HG03108 (cell line): ENCODE measurements around the gene TSPAN5.

Experiments used
- ATAC-seq: cut with Tn5 transposase; IDR thresholded peaks from one replicate; pipeline ENCODE4 v1.9.1; 2021; ENCODE audit warnings: moderate library complexity; ENCODE audit not compliant: unreplicated experiment

The TSPAN5 gene

GRCh38 chr4:98620087-98620784, 38.2 kb downstream of the TSPAN5 start:
- no peak for ATAC-seq

GRCh38 chr4:98619180-98619579, 39.2 kb downstream of the TSPAN5 start:
- ATAC-seq: no peak

GRCh38 chr4:98618680-98619079, 39.7 kb downstream of the TSPAN5 start:
- ATAC-seq: no peak

- no peak for ATAC-seq
Observed at GRCh38 chr4:98617358-98618047, 40.9 kb downstream of the TSPAN5 start.

- no peak for ATAC-seq
Observed at GRCh38 chr4:98615991-98616390, 42.4 kb downstream of the TSPAN5 start.

- ATAC-seq: no peak
Observed at GRCh38 chr4:98614662-98615061, 43.7 kb downstream of the TSPAN5 start.

- ATAC-seq: no peak
Observed at GRCh38 chr4:98614094-98614493, 44.3 kb downstream of the TSPAN5 start.

GRCh38 chr4:98613453-98614075, 44.8 kb downstream of the TSPAN5 start:
- no peak for ATAC-seq

- no peak for ATAC-seq
Observed at GRCh38 chr4:98612318-98613250, 45.8 kb downstream of the TSPAN5 start.

- no peak for ATAC-seq
Observed at GRCh38 chr4:98611677-98612317, 46.6 kb downstream of the TSPAN5 start.

GRCh38 chr4:98610926-98611676, 47.3 kb downstream of the TSPAN5 start:
- no peak for ATAC-seq

- ATAC-seq: no peak
Observed at GRCh38 chr4:98610431-98610830, 48.0 kb downstream of the TSPAN5 start.

- ATAC-seq: no peak
Observed at GRCh38 chr4:98609934-98610333, 48.5 kb downstream of the TSPAN5 start.

GRCh38 chr4:98608356-98608755, 50.1 kb downstream of the TSPAN5 start:
- no peak for ATAC-seq

GRCh38 chr4:98606894-98607293, 51.5 kb downstream of the TSPAN5 start:
- ATAC-seq: no peak

- ATAC-seq: no peak
Observed at GRCh38 chr4:98605216-98605615, 53.2 kb downstream of the TSPAN5 start.

- no peak for ATAC-seq
Observed at GRCh38 chr4:98604723-98605122, 53.7 kb downstream of the TSPAN5 start.

GRCh38 chr4:98603683-98604521, 54.5 kb downstream of the TSPAN5 start:
- no peak for ATAC-seq

GRCh38 chr4:98602270-98602669, 56.1 kb downstream of the TSPAN5 start:
- peak; percentile 55 for ATAC-seq
